HUES6 (cell line): ENCODE measurements around the gene CDCP1.
"Not testable (repeated sequence)": the region's sequence is repeated elsewhere in the genome, so short reads cannot be mapped to it uniquely, and the experiment has no call there.

ENCODE experiments used
- H3K27ac ChIP-seq: 2 replicates; pipeline ENCODE4 v1.7.0; 2013; ENCODE audit warnings: low read depth, mild to moderate bottlenecking, low read length, inconsistent platforms
- H3K27me3 ChIP-seq: 2 replicates; pipeline ENCODE4 v1.6.1; 2013; ENCODE audit warnings: low read length; ENCODE audit not compliant: control insufficient read depth, insufficient read depth
- H3K36me3 ChIP-seq: 2 replicates; pipeline ENCODE4 v1.6.1; 2013; ENCODE audit warnings: low read length; ENCODE audit not compliant: control insufficient read depth, insufficient read depth
- H3K4me1 ChIP-seq: 2 replicates; pipeline ENCODE4 v1.6.1; 2013; ENCODE audit warnings: low read length; ENCODE audit not compliant: control insufficient read depth, insufficient read depth
- H3K4me3 ChIP-seq: 2 replicates; pipeline ENCODE4 v1.5.1; 2013; ENCODE audit warnings: low read depth, low read length
- H3K9ac ChIP-seq: one replicate; pipeline ENCODE4 v1.6.1; 2013; ENCODE audit warnings: mild to moderate bottlenecking, low read length
- H3K9me3 ChIP-seq: 2 replicates; pipeline ENCODE4 v1.6.1; 2013; ENCODE audit warnings: low read depth, low read length; ENCODE audit not compliant: control insufficient read depth, insufficient read depth

The CDCP1 gene

DNA sequence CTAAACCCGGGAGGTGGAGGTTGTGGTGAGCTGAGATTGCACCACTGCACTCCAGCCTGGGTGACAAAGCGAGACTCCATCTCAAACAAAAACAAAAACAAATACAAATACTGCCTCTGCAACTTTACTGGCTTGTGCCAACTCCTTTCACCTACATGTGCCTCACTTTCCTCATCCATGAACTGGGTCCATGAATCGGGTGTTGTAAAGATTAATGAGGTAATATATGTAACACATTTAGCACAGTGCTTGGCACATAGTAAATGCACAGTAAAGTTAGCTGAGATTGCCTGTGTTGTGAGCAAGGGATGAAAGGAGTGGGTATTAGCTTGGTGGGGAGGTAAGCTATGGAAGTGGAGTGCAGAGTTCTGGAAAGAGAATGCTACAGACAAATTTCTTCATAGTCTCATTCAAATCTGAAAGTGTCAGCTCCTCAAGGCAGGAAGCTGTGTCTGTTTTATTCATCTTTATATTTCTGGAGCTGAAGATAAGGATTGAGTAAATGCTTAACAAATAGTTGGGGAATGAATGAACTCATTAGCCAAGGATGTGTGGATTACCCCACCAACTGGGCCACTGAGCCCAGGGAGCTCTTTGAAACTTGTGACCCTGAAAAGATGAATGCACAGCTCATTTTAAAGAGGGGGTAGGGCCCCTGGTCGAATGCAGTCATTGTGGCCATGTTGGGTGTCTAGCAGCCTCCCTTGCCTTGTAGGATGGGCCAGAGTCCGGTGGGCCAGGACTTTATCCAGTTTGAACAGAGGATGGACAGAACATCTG is 7.7 kb upstream of the CDCP1 start:
- Histone ChIP-seq H3K27me3 (peaks cover 3% of the 10 kb centered on the region), H3K4me1 (no peaks in the 10 kb centered on the region), H3K36me3 (no peaks in the 10 kb centered on the region), H3K9ac (no peak overlapping the region), H3K4me3 (no peak overlapping the region), H3K27ac (no peak overlapping the region), H3K9me3 (peaks cover 4% of the 10 kb centered on the region; the same call in 1 of the 2 replicates)

DNA sequence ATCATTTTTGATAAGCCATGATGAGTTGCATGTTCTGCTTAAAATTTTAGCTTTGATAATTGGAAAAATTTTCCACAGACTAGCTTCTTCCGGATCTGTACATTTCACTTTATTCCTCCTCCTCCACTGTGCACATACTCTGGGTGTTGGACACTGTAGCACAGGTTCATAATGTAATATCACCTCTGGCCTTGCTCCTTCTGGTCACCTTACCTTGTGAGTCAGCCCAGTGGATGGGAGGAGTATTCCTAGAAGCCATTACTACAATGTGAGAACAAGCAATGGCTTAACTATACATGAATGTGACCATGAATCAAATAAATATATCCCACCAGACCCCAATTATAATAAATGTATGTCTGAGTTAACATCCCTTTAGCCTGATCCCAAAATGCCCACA is 6.1 kb upstream of the CDCP1 start:
- no peak overlapping the region for H3K9ac ChIP-seq
- no peak overlapping the region for H3K27ac ChIP-seq
- H3K9me3 ChIP-seq: peaks cover 4% of the 10 kb centered on the region; the same call in 1 of the 2 replicates
- peaks cover 18% of the 10 kb centered on the region for H3K27me3 ChIP-seq
- no peak overlapping the region for H3K4me3 ChIP-seq
- no peaks in the 10 kb centered on the region for H3K4me1 ChIP-seq
- H3K36me3 ChIP-seq: no peaks in the 10 kb centered on the region

DNA sequence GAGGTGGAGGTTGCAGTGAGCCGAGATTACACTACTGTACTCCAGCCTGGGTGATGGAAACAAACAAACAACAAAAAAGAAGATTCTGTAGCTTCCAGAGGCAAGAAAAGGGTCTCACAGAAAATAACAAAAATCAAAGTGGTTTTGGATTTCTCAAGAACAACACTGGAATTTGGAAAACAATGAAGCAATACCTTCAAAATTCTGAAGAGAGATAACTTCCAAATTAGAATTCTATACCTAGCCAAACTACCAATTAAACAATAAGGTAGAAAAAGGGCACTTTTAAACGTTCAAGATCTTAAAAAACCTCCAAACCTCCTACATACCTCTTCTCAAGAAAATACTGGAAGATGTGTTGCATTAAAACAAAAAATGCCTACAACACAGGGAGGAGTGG is 4.9 kb upstream of the CDCP1 start:
- H3K9me3 ChIP-seq: peaks cover 4% of the 10 kb centered on the region; the same call in 1 of the 2 replicates
- no peak overlapping the region for H3K9ac ChIP-seq
- no peak overlapping the region for H3K4me3 ChIP-seq
- no peak overlapping the region for H3K27ac ChIP-seq
- peaks cover 30% of the 10 kb centered on the region for H3K27me3 ChIP-seq
- peaks cover 6% of the 10 kb centered on the region; the same call in 1 of the 2 replicates for H3K4me1 ChIP-seq
- no peaks in the 10 kb centered on the region for H3K36me3 ChIP-seq

DNA sequence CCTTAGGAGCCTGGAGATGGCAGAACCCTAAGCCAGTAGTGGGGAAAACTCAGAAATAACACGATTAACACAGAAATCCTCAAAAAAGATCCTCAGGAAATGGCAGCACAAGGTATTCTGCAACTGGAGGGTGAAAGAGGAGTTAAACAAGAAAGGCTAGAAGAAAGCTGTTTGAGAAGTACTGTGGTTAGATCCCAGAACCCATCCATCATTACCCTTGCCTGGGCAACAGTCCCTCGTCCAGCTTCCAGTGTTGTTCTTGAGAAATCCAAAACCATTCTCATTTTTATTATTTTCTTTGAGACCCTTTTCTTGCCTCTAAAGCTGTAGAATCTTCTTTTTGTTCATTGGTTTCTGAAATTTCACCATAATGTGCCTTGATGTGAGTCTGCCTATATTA is 2.7 kb upstream of the CDCP1 start:
- H3K27ac ChIP-seq: no peak overlapping the region
- H3K9me3 ChIP-seq: peaks cover 4% of the 10 kb centered on the region; the same call in 1 of the 2 replicates
- peaks cover 10% of the 10 kb centered on the region; the same call in 1 of the 2 replicates for H3K4me1 ChIP-seq
- no peak overlapping the region for H3K9ac ChIP-seq
- H3K36me3 ChIP-seq: no peaks in the 10 kb centered on the region
- no peak overlapping the region for H3K4me3 ChIP-seq
- H3K27me3 ChIP-seq: peaks cover 51% of the 10 kb centered on the region

DNA sequence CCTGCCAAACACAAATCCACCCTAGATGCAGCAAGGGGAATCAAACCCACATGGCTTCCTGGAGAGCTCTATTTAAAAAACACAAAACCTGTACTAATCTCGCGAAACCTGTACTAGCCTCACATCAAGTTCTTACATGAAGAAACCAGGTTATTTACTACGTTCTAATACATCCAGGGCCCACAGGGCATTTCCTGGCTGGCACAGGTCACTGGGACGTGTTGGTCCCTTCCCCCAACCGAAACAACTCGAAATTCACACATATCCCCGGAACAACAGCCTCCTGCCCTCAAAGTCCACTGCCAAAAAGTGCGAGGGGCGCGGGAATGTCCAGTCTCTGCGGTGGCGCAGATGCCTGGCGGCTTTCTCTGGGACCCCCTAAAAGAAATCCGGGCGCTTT is 955 bp downstream of the CDCP1 start:
- Histone ChIP-seq H3K4me1 (peaks cover 11% of the 10 kb centered on the region; the same call in 1 of the 2 replicates), H3K9ac (peak overlapping the region; percentile 71), H3K36me3 (no peaks in the 10 kb centered on the region), H3K27me3 (peaks cover 57% of the 10 kb centered on the region), H3K27ac (no peak overlapping the region), H3K9me3 (no peaks in the 10 kb centered on the region), H3K4me3 (peak overlapping the region; percentile 84)

DNA sequence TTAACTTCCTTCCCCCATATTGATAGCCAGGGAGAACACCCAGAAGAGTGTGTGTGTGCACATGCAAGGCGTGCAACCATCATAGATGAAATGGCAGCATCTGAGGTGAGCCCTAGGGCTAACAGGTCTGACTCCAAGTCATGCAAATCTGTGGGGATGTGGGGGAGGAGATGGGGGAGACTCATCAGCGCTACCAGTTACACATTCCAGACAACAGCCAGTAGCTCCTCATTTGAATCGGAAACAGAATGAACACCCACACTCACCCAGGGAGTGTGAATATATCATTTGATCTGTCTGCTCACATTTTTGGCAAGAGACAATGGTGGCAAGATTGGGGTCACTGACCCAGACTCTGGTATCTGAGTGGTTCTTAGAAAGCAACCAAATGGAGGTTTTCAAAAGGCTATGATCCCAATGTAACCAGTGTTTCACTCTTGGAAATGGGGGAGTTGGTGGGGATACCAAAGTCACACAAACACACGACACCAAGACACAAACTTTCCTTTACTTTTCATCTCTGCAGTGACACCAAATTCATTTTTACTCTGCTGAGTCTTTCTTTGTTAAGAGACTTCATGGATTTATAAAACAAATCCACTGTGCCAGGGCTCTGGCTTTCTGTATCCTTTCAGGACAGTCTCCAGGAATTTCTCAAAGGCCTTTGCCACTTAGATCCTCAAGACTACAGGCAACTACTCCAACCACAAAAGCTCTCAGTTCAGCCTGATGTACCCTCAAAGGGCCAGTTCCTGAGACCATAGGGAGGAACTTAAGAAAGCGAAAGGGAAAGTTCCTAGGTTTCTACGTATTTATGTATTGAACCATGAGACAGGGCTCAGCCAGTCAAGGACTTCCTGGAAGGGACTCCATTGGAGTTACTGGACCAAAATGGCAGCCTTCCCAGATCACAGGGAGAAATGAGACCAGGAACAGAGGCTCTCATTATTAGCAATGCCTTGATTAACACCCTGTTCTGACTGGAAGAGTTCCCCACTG is 2.2 kb downstream of the CDCP1 start:
- Histone ChIP-seq H3K4me1 (peaks cover 23% of the 10 kb centered on the region), H3K27ac (no peak overlapping the region), H3K4me3 (no peak overlapping the region), H3K36me3 (no peaks in the 10 kb centered on the region), H3K27me3 (peaks cover 55% of the 10 kb centered on the region), H3K9me3 (no peaks in the 10 kb centered on the region), H3K9ac (no peak overlapping the region)

DNA sequence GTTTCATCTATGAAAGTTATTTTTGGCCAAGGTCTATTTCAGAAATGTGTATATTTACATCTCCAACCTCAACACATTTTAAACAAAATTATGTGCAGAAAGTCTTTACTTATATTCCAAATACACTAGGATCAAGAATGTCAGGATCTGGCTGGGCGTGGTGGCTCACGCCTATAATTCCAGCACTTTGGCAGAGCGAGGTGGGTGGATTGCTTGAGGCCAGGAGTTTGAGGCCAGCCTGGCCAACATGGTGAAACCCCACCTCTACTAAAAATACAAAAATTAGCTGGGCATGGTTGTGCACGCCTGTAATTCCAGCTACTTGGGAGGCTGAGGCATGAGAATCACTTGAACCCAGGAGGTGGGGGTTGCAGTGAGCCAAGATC is 5.4 kb downstream of the CDCP1 start:
- Histone ChIP-seq H3K27me3 (peaks cover 24% of the 10 kb centered on the region), H3K4me1 (peaks cover 24% of the 10 kb centered on the region)
- not testable (repeated sequence) for H3K9me3 ChIP-seq, H3K4me3 ChIP-seq, H3K27ac ChIP-seq, H3K36me3 ChIP-seq, H3K9ac ChIP-seq

DNA sequence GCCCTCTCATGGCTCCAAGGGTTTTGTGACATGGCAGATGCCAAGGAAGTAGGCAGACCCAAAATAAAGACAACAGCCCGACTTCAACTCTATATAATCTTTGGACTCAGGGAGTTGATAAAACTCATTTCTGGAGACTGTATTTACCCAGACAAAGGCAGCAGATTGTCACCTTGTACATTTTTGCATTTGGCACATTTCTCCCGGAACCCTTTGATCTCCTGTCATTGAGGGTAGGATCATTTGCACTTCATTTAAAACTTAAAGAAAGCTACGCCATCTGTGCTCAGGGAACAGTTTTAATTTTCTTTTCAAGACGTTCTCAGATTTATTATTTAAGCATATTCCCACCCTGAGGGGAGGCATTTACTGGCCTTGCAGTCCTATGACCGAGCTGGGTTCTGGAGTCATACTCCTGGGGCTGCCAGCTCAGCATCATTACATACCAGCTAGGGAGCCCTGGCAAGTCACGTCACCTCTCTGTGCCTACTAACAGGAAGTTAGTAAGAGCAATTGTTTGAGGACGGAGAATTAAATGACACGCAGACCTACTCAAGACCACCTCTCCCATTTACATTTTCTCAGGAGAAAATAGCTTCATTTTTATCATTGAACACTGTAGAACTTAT is 5.9 kb downstream of the CDCP1 start:
- H3K9me3 ChIP-seq: no peaks in the 10 kb centered on the region
- H3K27ac ChIP-seq: no peak overlapping the region
- no peaks in the 10 kb centered on the region for H3K36me3 ChIP-seq
- peaks cover 24% of the 10 kb centered on the region for H3K4me1 ChIP-seq
- H3K27me3 ChIP-seq: peaks cover 18% of the 10 kb centered on the region
- no peak overlapping the region for H3K9ac ChIP-seq
- no peak overlapping the region for H3K4me3 ChIP-seq

DNA sequence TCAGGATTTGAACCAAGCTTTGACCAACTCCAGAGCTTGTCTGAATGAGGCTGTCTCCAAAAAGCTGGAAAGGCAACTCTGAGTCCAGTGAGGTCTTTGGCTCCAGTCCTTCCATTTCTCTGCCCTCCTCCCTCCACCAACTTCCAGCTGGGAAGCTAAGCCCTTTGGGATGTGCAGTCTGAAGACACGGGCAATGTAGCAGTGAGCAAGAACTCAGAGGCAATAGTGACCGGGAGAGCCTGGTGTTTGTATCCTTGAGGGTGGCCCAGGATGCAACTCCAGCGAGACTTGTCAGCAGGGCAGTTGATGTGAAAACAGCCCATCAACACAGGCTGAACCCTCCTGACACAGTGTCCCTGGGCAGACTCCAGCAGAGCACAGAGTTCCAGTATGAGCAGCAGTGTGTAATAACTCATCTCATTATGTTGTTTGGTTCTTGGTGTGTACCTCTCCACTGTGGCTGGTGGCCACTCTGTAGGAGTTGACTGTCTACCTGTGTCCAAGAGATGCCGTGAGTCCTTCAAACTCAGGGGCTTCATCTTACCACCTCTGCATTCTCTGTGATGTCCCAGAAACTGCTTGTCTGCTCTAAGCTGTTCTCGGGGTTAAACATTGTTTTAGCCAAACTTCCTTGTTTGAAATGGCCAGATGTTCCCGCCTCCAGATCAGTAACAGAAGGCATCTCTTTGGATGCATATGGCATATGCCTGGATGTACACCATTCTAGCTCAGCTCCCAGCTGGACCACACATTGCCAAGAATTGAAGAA is 6.6 kb downstream of the CDCP1 start:
- Histone ChIP-seq H3K9me3 (no peaks in the 10 kb centered on the region), H3K9ac (no peak overlapping the region), H3K36me3 (no peaks in the 10 kb centered on the region), H3K4me1 (peaks cover 24% of the 10 kb centered on the region), H3K27me3 (peaks cover 12% of the 10 kb centered on the region), H3K27ac (no peak overlapping the region), H3K4me3 (no peak overlapping the region)

DNA sequence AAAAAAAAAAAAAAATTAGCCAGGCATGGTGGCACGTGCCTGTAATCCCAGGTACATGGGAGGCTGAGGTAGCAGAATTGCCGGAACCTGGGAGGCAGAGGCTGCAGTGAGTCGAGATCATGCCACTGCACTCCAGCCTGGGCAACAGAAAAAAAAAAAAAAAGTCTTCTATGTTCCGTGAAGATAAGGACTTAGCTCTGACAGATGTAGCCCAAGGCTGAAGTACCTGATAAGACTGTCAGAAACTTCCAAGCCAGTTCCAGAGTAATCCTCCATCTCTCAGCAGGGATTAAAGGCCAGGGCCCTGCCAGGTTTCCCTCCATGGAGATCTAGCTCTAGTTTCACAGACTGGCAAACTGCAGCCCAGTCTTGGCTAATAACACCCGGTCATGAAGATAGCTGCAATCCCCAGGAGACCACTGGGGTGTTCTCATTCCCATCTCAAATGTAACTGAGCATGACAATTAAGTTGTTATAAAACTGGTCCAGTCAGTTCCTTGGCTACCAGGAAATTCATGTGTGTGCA is 8.5 kb downstream of the CDCP1 start:
- Histone ChIP-seq H3K36me3 (no peaks in the 10 kb centered on the region), H3K27ac (no peak overlapping the region), H3K9me3 (no peaks in the 10 kb centered on the region), H3K4me1 (peaks cover 20% of the 10 kb centered on the region), H3K9ac (no peak overlapping the region), H3K4me3 (no peak overlapping the region), H3K27me3 (no peaks in the 10 kb centered on the region)
